GM18508 (cell line): ENCODE measurements around the gene RPS18.
"Not testable (repeated sequence)": the region's sequence is repeated elsewhere in the genome, so short reads cannot be mapped to it uniquely, and the experiment has no call there.

Experiments used
- ATAC-seq: cut with Tn5 transposase; IDR thresholded peaks from one replicate; pipeline ENCODE4 v1.9.1; 2021; ENCODE audit warnings: moderate number of reproducible peaks; ENCODE audit not compliant: insufficient read depth, unreplicated experiment

RPS18 gene

DNA sequence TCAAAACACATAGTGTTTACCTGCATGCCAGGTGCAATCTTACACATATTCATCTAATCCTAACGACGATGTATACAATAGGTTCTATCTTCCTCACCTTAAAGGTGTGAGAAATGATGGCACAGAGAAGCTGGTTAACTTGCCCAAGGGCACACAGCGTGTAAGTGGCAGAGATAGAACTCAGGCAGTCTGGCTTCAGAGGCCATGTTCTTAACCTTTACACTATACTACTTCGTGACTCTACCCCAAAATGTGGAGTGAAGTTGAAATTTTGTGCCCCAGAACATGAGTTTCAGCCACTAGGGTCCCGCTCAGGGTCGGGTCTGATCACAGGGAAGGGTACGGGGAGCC is 783 bp upstream of the RPS18 start:
- peak; percentile 3 for ATAC-seq

GRCh38 chr6:33272275-33273128 is 627 bp downstream of the RPS18 start:
- ATAC-seq = no peak

DNA sequence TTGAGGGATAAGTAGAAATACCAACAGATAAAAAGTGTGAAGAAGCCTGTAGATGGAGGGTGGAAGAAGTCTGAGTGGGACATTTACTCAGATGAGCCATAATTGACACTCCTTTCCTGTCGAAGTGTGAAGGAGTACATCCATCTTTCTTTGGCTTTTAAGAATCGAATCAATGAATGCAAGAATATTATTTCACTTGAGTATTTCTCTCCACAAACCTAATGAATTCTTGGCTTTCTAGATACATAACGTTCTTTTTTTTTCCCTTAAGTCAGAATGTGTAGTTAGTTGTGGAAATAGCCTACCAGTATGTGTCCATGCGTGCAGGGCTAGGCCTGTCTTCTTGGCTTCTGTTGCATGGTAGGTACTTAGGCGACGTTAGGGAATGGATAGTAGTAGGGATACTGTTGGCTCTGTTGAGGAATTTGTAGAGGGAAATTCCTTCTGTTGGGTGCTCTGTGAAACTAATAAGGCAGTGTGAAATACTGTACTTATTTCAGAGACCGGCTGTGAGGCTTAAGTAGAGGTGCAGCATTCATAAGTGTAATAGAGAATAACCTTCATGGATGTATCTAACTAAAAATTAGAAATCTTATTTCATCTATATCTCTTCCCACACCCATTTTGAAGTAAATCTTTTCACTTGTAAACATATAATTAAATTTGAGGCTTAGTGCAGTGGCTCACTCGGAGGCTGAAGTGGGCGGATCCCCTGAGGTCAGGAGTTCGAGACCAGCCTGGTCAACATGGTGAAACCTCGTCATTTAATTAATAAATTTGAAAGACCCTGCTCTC is 1.5 kb downstream of the RPS18 start:
- no peak for ATAC-seq

DNA sequence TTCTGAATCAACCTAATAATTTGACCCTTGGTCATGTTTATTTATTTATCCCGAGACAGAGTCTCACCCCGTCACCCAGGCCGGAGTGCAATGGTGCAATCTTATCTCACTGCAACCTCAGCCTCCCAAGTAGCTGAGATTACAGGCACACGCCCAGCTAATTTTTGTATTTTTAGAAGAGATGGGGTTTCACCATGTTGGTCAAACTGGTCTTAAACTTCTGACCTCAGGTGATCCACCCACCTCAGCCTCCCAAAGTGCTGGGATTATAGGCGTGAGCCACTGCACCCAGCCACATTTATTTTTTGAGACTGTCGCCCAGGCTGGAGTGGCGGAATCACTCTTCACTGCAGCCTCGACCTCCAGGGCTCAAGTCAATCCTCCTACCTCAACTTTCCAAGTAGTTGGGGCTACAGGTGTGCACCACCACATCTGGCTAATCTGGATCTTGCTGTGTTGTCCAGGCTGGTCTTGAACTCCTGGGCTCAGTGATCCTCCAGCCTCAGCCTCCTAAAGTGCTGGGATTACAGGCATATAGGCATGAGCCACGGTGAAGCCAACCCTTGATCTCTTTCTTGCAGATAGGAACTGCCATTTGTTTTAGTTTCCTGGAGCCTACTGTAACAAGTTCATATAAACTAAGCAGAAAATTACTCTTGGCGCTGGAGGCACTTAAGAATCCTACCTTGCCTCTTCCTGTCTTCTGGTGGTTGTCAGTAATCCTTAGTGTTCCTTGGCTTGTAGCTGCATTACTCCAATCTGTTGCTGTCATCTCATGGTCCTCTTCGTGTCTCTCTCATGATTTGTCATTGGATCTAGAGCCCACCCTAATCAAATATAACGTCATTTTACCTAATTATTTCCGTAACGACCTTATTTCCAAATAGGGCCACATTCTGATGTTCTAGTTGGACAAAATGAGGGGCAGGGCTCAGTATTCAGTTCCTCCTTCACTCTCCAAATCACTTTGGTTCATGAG is 2.3 kb downstream of the RPS18 start:
- no peak for ATAC-seq

DNA sequence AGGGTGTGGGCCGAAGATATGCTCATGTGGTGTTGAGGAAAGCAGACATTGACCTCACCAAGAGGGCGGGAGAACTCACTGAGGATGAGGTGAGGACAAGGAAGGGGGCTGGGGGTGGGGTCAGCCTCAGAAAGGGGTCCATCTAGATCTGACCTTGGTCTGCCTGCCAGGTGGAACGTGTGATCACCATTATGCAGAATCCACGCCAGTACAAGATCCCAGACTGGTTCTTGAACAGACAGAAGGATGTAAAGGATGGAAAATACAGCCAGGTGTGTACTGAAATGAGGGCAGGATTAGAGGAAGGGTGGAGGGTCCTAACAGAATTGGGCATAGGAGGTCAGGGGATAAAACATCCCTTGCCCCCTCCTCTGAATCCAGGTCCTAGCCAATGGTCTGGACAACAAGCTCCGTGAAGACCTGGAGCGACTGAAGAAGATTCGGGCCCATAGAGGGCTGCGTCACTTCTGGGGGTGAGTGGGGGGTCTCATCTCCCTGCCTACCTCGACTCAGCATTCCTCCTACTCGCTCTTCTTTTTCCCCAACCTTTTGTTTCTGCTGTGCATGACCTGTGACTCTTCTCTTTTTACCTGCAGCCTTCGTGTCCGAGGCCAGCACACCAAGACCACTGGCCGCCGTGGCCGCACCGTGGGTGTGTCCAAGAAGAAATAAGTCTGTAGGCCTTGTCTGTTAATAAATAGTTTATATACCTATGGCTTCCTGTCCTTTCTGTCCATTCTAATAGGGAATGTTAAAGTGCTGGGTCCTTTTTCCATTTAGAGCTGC is 4.1 kb downstream of the RPS18 start:
- not testable (repeated sequence) for ATAC-seq

DNA sequence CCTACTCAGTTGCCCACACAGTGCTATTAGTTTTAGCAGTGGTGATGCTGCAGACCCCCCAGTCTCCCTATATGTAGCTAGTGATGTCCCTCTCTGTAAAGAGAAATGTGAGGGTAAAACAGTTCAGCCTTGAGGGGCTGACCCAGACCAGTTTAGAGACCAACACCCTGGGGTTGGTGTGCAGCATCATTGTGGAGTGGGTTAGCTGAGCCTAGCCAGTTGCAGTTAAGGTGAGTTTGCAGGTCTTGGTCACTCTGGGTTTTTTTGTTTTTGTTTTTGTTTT is 4.6 kb downstream of the RPS18 start:
- ATAC-seq = no peak

GRCh38 chr6:33276864-33277662 is 5.2 kb downstream of the RPS18 start, which contains the start of gene B3GALT4:
Gene B3GALT4, plus strand, starts transcription at chr6:33277123. Its CDS starts 297 bp downstream, at chr6:33277420.
- ATAC-seq = no peak

- ATAC-seq = no peak
These were observed 6.0 kb downstream of the RPS18 start for GRCh38 chr6:33277663-33278391.

DNA sequence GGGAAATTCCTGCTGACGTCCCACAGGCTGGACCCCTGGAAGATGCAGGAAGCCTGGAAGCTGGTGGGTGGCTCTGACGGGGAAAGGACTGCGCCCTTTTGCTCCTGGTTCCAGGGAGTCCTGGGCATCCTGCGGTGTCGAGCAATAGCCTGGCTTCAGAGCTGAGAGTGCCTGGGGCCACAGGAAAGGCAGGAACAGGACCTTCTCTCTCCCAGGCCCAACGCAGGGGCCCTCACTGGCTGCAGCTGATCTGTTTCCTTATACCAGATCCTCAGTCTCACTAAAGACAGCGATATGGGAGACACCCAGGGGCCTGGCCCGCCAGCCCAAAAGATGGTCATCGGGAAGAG is 6.5 kb downstream of the RPS18 start:
- ATAC-seq = no peak

GRCh38 chr6:33278810-33279209 is 6.9 kb downstream of the RPS18 start:
- ATAC-seq = no peak

- ATAC-seq = no peak
These were observed 7.4 kb downstream of the RPS18 start for GRCh38 chr6:33279257-33279695.

- ATAC-seq = no peak
These were observed 8.2 kb downstream of the RPS18 start for GRCh38 chr6:33279971-33280511.

DNA sequence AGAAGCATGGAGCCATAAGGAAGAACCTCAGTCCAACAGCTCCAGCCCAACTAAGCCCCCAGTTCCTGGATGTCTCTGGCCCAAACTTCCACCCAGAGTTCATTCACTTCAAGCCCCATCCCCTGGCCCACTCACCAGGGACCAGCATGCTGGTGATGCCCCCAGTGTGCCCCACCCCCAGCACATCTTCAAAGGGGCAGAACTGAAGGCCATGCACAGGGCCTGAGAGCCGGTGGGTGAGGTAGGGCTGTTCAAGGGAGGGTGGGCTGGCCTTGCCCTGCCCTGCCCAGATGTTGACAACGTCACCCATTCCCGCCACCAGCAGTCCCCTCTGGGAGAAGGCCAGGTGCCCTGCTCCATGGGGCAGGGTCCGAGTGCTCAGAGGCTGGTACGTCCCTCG is 8.7 kb downstream of the RPS18 start:
- no peak for ATAC-seq

GRCh38 chr6:33285214-33285613 is 13.3 kb downstream of the RPS18 start:
- not testable (repeated sequence) for ATAC-seq

DNA sequence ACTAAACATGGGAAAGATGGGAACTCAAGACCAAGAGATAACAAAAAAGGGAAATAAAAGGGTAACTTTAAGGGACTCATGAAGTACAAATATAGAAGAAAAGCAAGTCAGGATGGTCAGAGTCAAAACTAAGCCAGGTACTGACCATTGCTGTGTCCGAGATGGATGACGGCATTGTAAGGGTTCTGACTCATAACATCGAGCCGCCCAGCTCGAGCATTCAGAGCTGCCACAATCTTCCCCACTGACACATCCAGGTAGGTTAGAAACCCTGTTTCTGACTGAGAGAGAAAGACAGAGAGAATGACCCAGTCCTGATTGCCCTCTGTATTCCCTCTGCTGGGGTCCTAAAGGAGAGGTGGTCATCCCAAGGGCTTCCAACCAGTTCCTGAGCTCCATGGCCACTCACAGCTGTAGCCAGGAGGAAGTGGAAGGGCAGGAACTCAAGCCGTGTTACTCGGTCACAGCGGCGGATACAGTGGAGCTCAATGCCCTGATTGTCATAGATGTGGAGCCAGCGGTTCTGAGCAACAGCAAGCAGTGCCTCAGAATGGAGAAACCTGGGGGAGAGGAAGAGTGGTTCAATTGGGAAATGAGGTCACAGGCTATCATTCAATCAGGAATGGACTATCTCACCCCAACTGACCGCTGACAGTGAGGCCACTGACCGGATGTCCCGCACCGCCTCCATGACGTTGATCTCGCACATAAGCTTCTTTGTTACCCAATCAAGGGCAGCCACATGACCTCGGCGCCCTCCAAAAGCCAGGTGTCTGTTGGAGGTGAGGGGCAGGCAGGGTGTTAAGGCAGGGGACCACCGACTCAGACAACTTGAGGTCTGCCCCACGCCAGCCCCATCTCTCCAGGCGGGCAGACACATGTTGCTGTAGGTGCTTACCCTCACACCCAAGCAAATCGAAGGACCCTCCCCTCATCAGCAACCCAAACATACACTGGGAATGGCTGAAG is 15.4 kb downstream of the RPS18 start:
- ATAC-seq = no peak

DNA sequence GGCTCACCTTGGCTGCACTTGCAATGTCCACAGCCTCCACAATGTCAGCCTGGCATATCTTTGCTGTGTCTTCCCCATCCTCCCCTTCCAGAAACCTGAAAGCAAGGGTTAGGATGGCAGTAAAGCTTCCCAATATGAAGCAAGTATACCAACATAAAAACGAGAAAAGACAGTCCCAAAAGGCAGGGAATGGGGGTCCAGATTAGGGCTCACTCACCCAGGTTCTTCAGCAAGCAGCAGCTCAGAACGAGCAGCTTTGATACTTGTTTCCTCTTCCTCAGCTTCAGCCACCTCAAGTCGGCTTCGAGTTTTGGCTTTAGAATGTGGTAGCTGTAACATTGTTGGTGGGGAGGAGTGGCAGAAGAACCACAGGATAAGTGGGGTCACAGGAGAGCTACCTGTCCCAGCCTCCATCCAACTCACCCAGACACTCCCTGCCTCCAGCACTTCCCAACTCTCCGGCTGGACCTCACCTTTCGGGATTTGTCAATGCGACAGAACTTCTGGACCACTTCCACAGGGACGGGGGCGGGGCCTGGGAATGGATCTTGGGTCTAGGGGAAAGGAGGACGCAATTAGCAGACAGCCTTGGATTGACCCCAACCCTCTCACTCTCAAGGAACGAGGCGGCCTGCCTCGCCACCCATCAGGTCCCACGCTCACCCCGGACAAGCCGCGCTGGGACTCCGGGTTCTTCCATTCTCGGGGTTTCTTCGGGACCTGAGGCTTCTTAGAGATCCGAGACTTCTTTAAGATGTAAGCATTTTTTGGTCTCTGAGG is 16.5 kb downstream of the RPS18 start:
- ATAC-seq = no peak
